AG04450 (cell line): ENCODE measurements around the gene LRP1-AS. TPM values are rescaled to one million over a fixed set of nuclear protein-coding genes. Genes with fewer than 3 reads are reported as not detected.

Experiments used
- CTCF ChIA-PET: fragments of 300-600, 350-600 bp; formaldehyde crosslinking; extraction: SDS; loops from one replicate; lab custom pipeline; 2022; ENCODE audit warnings: antibody characterized with exemption, inconsistent platforms; lab: Charles Lee
- POLR2A ChIA-PET: fragments of 350-600 bp; formaldehyde crosslinking; extraction: SDS; loops from one replicate; lab custom pipeline; 2021; ENCODE audit warnings: antibody characterized with exemption, inconsistent platforms; lab: Yijun Ruan, JAX
- DNase-seq: peaks from one replicate; pipeline ENCODE4 v3.0.0-alpha.2; 2011; ENCODE audit warnings: low read depth, low spot score
- H3K27ac ChIP-seq: one replicate; pipeline ENCODE4 v1.5.1; 2012; ENCODE audit warnings: low read depth, low read length, control low read depth
- H3K27me3 ChIP-seq: one replicate; pipeline ENCODE4 v1.6.0; 2012; ENCODE audit warnings: low read length; ENCODE audit not compliant: control insufficient read depth, insufficient read depth
- H3K4me3 ChIP-seq: 2 replicates; pipeline ENCODE4 v1.5.1; 2011; ENCODE audit warnings: mild to moderate bottlenecking, low read depth, low read length, control low read depth
- H3K9me3 ChIP-seq: 2 replicates; pipeline ENCODE4 v1.5.1; 2012; ENCODE audit warnings: low read length; ENCODE audit not compliant: control insufficient read depth, insufficient read depth
- CTCF ChIP-seq: IDR thresholded peaks from 2 replicates; pipeline ENCODE4 v1.5.1; 2011; ENCODE audit warnings: low read depth, low read length, control low read depth, inconsistent platforms
- polyA plus RNA-seq: library from polyadenylated mRNA; depleted of rRNA; stranded (reverse); fragments of >200 nt; gene quantifications from 2 replicates; pipeline ENCODE4 v1.2.3, GENCODE V29; 2011

Gene LRP1-AS
- polyA plus RNA-seq, 1 experiment: not detected

DNA sequence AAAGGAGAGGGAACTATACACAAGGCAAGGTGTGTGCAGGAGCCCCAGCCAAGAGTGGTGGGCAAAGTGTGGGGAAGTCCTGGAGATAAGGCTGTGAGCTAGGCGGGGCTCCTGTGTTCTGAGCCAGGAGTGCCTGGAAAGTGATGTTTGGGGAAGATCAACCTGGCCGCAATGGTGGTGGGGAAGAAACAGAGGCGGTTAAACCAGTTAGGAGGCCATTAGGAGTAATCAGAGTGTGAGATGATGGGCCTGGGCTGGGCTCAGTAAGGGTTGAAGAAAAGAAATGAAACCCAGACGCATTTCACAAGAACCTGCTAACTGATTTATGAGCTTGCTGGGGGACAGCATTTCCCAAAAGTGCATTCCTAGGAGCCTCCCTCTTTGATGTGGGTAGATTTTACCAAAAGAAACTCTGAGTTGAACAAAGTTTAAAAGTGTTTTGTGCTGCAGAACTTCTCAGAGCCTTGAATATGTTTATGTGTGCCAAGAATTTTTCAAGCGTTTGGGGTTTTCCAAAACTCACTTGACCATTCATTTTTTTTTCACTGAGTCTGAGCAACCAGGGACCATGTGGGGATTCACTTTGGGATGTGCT, 34.2 kb upstream of the LRP1-AS start:
- H3K9me3 ChIP-seq: no peaks in the 10 kb centered on the region; the same call in 1 of the 2 replicates
- H3K4me3 ChIP-seq: no peak overlapping the region
- no peak overlapping the region for H3K27ac ChIP-seq
- H3K27me3 ChIP-seq: no peaks in the 10 kb centered on the region
- no peak for TF ChIP-seq CTCF
- POLR2A ChIA-PET: no interaction called here
- CTCF ChIA-PET: interaction anchor here (0.6 to 2.8 kb wide), 6 partner anchors 54 to 160 kb away, joined by 3 to 13 read pairs (median 5); partner anchors contain the start of gene LRP1
- no peak for DNase-seq

- no peak for DNase-seq
- CTCF ChIA-PET: interaction anchor here (0.8 to 2.8 kb wide), 3 partner anchors 9 to 112 kb away, joined by 4 to 13 read pairs (median 6); no protein-coding TSS in a partner anchor
- no peak for TF ChIP-seq CTCF
Observed at GRCh38 chr12:57181072-57181471, 33.7 kb upstream of the LRP1-AS start.

DNA sequence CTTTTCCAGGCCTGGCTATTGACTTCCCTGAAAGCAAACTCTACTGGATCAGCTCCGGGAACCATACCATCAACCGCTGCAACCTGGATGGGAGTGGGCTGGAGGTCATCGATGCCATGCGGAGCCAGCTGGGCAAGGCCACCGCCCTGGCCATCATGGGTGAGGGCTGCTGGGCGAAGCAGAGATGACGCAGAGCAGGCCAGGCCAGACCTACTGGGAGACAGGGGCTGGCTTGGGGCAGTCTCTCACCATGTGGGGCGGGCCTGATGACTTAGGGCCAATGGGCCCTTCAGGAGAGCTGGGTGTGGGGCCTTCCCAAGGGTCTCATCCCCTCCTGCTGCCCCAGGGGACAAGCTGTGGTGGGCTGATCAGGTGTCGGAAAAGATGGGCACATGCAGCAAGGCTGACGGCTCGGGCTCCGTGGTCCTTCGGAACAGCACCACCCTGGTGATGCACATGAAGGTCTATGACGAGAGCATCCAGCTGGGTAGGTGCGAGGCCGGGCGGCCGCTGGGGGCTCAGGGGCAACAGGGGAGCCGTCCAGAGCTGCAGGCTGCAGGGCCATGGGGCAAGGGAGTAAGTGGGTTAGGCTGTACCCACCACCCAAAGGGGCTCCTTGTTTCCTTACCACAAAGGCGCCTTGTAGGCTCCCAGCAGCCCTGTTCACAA, 33.0 kb upstream of the LRP1-AS start:
- no peak for TF ChIP-seq CTCF
- no peak for DNase-seq
- Histone ChIP-seq H3K27me3 (no peaks in the 10 kb centered on the region), H3K4me3 (no peak overlapping the region), H3K9me3 (no peaks in the 10 kb centered on the region; the same call in 1 of the 2 replicates), H3K27ac (peak overlapping the region; percentile 11)
- POLR2A ChIA-PET: interaction anchor here (0.6 to 1.4 kb wide), 3 partner anchors 17 to 102 kb away, joined by 3 read pairs; partner anchors contain the start of genes NEMP1 and SHMT2
- CTCF ChIA-PET: interaction anchor here (0.8 to 2.8 kb wide), 3 partner anchors 8 to 57 kb away, joined by 4 to 13 read pairs (median 4); no protein-coding TSS in a partner anchor

More at GRCh38 chr12:57181072-57181471, 33.7 kb upstream of the LRP1-AS start:
- no peaks in the 10 kb centered on the region; the same call in 1 of the 2 replicates for H3K9me3 ChIP-seq
- H3K27ac ChIP-seq: no peak overlapping the region
- POLR2A ChIA-PET: interaction anchor here (1.0 to 1.4 kb wide), 2 partner anchors 49 to 102 kb away, joined by 3 read pairs; partner anchors contain the start of genes NEMP1 and SHMT2
- H3K4me3 ChIP-seq: no peak overlapping the region
- H3K27me3 ChIP-seq: no peaks in the 10 kb centered on the region

DNA sequence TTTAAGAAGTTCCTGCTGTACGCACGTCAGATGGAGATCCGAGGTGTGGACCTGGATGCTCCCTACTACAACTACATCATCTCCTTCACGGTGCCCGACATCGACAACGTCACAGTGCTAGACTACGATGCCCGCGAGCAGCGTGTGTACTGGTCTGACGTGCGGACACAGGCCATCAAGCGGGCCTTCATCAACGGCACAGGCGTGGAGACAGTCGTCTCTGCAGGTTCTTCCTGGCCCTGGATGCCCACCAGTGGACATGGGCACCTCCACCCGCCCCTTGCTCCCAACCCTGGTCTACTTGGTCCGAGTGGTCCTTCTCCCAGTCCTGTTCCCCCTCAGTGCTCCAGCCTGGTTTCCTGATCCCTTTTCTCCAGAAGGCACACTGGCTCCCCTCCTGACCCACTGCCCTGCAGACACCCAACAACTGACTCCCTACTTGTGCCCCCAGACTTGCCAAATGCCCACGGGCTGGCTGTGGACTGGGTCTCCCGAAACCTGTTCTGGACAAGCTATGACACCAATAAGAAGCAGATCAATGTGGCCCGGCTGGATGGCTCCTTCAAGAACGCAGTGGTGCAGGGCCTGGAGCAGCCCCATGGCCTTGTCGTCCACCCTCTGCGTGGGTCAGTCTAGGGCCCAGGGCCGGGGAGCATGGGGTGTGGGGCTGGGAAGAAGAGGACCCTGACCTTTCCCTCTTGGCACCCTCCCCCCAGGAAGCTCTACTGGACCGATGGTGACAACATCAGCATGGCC, 32.1 kb upstream of the LRP1-AS start:
- no peaks in the 10 kb centered on the region for H3K27me3 ChIP-seq
- no peak for TF ChIP-seq CTCF
- DNase-seq: no peak
- ChIA-PET POLR2A (interaction anchor here (0.6 to 1.4 kb wide), 2 partner anchors 16 to 101 kb away, joined by 3 read pairs; partner anchors contain the start of gene NEMP1), CTCF (interaction anchor here (1.0 to 2.8 kb wide), 2 partner anchors 35 to 56 kb away, joined by 4 to 13 read pairs; no protein-coding TSS in a partner anchor)
- H3K9me3 ChIP-seq: no peaks in the 10 kb centered on the region; the same call in 1 of the 2 replicates
- H3K27ac ChIP-seq: no peak overlapping the region
- H3K4me3 ChIP-seq: no peak overlapping the region
